Stimulated activated CD4-positive, alpha-beta T cell treated with anti-CD3 and anti-CD28 coated beads, Interleukin-15, amount 100 ng/mL, for 1 hour (primary cell): ENCODE measurements around the gene RNGTT.

Experiments used
- DNase-seq, 2 donors: peaks; one replicate each; pipeline ENCODE4 v3.0.0-alpha.2; 2020; ENCODE audit warnings: low read depth in 1 of 2, low spot score in 1 of 2

The RNGTT gene

DNA sequence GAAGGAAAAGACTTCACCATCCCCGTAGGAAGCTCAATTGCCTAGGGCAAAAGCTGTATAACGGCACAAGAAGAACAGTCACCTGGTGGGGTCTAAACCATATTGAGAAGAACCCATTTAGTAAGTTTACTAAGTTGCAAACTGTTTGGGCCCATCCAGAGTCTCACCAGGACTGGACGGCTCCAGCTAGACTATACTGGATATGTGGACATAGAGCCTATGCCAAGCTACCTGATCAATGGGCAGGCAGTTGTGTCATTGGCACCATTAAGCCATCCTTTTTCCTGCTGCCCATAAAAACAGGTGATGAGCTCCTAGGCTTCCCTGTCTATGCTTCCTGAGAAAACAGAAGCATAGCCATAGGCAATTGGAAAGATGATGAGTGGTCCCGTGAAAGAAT lies 293.9 kb downstream of the RNGTT start:
- DNase-seq: no peak

DNA sequence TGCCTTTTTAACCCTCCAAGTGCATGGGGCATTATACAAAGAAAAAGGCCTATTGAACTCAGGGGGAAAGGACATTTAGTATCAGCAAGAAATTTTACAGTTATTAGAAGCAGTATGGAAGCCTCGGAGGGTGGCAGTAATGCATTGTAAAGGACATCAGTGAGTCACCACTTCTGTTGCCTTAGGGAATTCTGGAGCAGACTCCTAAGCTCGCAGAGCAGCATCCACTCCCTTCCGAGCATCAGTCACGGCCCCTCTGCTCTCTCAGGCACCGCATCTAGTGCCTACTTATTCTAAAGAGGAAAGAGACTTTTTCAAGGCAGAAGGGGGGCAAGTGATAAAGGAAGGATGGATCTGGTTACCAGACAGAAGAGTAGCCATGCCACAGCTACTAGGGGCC lies 296.5 kb downstream of the RNGTT start:
- DNase-seq: no peak

DNA sequence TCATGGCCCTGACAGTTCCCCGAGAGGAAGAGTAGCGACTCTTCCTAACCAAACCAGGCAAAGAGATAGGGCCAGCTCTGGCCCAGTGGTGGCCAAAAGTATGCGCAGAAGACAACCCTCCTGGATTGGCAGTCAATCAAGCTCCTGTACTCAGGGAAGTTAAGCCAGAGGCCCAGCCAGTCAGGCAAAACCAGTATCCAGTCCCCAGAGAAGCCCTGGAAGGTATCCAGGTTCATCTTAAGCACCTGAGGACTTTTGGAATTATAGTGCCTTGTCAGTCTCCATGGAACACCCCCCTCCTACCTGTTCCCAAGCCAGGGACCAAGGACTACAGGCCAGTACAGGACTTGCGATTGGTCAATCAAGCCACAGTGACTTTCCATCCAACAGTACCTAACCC lies 298.3 kb downstream of the RNGTT start:
- no peak for DNase-seq

DNA sequence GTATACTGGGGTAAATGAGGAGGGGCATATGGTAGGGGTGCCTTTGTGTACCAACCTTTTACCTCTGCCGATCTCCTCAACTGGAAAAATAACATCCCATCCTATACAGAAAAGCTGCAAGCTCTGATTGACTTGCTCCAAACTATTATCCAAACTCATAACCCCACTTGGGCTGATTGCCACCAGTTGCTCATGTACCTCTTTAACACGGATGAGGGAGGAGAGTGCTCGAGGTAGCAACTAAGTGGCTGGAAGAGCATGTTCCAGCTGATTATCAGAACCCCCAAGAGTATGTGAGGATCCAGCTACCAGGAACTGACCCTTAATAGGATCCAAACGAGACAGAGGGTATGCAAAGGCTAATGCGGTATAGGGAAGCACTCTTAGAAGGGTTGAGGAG lies 299.6 kb downstream of the RNGTT start:
- DNase-seq: no peak

DNA sequence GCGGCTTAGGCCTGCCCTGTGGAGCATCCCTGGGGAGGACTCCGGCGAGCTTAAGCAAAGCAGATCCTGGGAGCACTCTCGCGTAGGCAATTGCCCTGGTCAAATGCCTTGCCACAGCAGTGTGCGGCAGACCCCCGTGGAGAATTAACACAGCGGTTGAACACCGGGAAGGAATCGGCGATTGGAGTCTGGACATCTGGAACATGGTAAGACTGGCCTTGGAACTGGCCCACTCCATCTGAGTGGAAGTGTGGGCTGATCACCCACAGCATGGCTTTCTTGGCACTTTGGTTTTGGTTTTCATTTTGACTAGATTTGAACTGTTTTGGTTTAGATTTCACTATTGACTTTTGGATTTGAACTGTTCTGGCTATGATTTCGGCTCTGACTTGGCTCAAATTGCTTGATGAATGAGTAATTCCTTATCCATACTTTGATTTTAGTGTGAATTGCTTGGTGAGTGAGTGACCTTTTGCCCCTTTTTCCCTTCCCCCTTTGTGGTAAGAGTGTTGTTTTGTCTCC lies 300.7 kb downstream of the RNGTT start:
- DNase-seq: no peak

DNA sequence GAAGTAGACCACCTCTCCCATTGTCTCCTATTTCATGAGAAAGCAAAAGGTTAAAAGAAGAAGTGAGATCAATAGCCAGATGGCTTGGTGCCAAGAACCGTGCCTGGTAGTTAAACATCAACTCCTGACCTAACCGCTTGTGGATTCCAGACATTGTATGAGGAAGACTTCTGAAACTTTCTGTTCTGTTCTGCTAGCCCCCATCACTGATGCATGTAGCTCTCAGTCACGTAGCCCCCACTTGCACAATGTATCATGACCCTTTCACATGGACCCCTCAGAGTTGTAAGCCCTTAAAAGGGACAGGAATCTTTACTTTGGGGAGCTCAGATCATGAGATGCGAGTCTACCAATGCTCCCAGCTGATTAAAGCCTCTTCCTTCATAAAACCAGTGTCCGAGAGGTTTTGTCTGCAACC lies 301.2 kb downstream of the RNGTT start:
- DNase-seq: no peak

DNA sequence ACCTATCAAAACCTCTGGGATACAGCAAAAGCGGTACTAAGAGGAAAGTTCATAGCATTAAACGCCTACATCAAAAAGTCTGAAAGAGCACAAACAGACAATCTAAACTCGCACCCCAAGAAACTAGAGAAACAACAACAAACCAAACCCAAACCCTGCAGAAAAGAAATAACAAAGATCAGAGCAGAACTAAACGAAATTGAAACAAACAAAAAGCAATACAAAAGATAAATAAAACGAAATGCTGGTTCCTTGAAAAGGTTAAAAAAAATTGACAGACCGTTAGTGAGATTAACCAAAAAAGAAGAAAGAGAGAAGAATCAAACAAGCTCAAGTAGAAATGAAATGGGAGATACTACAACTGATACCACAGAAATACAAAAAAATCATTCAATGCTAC lies 302.3 kb downstream of the RNGTT start:
- DNase-seq: no peak

DNA sequence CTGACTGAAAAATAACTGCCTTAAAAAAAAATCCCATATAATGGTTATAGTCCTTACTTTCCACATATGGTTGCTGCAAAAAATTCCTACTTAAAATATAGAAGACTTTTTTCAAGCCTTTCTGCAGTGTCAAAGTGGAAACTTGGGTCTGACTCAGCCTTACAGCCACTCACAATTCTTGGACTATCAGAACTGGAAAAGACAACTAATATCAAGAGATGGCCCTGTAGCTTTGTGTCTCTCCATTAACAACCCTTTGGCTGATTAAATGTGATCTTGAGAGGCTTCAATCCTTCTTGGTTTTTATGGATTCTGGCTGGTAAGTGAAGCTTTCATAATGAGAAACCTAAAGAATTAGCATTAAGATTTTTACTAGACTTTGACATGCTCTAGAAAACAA lies 307.8 kb downstream of the RNGTT start:
- no peak for DNase-seq

DNA sequence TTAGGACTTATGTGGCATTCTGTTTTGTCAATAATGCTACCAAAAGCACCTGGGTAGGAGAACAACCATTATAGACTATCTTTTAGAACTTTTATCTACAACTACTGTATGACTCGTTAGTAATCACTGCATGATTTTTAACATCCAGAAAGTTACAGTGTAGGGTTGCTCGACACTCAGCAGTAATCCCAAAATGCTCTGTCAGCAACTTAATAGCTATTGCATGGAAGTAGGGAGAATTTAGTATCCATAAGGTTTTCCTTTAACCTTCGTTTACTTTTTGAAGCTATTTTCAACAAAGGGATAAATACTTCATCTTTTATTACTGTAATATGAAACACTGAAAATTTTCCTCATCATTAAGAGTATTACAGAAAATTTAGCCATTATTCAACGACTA lies 309.5 kb downstream of the RNGTT start:
- DNase-seq: no peak

DNA sequence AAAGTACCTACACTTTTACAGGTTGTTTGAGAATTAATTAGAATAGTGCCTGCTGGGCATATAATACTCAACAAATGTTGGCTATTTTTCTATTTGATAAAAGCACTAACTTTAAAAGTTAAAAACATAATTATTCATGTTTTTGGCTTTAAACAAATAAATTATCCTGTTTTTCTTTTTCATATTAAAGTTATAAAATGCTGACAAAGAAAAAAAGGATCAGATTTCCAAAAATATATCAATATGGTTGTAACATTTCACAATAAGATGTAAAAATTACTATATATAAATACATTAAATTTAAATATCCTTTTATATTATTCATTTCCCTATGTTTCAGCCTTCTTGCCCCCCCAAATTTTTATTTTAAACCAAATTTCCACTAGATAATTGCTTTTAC lies 312.0 kb downstream of the RNGTT start:
- no peak for DNase-seq

DNA sequence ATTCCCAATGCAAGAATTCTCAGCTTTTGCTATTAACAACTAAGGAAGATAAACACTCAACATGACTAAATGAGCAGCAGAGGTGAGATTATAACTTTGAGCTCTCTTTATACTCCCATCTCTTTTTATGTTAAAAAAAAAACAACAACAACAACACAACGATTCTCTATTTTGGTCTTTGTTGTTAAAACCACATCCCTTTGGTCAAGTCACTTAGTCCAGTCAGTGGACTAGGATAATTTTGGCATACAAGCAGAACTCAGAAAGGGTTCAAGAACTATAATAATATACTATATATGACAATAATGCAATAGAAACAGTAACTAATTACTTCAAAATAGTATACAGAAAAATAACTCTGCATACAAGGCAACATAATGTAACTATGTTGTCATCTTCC lies 312.4 kb downstream of the RNGTT start:
- no peak for DNase-seq

DNA sequence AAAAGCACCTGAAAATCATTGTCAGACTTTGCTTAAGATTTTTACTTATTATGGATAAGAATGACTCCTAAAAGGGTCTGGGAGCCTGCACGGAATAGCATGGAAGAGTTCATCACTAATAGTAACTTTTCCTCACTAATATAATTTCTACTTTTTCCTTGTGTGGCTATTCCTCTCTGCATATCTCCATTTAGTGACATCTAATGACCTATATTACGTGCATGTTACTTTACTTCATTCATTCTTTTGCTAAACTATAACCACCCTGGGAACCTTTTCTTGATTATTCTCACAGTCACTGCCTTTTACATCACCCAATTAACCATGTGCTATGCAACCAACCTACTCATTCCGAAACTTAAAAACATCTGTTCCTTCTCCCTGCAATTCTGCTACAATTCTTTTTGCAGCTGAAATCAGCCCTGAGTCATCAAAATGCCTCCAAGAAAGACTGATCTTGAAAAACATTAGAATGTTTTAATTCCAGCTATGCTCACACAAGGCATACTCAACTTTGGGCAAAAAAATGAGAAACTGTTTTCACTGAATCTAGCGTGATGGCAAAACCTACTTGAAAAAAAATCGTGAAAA lies 313.3 kb downstream of the RNGTT start:
- DNase-seq: no peak

DNA sequence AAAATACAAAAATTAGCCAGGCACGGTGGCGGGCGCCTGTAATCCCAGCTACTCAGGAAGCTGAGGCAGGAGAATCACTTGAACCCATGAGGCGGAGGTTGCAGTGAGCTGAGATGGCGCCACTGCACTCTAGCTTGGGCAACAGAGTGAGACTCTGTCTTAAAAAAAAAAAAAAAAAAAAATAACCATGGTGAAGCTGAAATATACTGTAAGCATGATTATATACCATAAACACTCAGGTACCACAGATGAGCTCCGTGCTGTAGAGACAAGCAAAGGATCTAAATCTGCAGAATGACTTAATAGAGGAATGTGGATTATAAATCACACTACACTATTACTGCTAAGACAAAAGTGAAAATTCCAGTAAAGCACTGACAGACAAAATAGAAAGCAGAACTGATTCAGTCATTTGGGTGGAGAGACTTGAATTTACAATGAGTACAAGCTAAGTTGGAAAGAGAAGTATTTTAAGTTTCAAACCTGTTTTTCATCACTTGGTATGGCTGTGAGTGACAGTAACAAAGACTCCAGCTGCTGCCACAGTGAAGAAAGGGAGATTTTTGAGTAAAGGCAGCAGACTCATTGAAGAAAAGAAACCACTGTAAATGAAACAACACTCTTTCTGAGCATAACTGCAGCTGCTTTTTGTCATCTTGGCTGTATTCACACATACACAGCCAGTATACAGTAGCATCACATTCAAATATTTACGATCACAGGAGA lies 322.1 kb downstream of the RNGTT start:
- no peak for DNase-seq

DNA sequence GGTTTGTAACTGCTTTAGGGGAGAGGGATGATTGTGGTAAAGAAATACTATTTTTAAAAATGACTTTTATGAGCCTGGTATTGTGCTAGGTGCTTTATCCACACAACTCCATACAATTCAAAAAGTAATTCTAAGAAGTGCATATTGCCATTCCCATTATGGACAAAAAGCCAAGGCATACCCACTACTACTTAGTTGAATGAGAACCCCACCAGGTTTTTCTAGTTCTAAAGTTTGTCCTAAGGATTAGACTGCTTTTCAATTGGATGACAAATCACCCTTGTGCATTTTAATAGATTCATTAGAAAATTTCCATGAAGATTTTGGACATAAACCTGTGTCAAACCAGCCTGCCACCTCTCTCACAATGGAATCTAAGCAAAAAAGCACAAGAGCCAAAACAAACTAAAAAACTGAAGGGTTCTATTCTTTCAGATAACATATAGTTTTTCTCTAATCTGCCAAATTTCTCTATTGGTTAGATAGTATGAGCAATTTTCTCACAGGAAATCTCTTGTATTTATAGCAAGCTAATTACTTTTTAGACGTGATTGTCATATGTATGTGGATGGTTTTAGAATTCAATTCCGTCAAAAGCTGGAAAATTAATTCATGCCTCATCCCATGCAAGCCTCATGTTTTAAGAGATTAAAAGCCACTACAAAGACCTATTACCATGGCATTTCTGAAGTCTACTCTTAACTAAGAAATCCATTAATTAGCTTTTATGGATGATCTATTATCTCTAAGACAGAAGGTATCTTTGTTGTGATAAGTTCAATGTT lies 325.5 kb downstream of the RNGTT start:
- DNase-seq: no peak

DNA sequence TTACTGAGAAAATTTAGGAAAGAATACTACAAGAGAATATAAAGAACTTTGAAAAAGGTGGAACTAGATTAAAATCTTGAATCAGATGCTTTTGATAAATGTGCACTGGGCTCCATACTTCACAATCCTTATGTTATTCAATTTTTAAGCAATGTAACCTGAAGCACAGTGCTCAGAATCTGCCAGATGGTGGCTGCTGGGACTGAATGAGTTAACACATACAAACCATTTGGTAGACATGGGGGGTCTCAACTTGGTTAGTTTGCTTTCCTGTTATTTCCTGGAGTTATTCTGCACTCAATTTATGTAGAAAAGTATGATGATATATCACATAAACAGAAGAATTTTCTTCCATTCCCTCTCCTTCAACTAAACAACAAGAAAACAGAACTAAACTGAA lies 326.5 kb downstream of the RNGTT start:
- DNase-seq: no peak

DNA sequence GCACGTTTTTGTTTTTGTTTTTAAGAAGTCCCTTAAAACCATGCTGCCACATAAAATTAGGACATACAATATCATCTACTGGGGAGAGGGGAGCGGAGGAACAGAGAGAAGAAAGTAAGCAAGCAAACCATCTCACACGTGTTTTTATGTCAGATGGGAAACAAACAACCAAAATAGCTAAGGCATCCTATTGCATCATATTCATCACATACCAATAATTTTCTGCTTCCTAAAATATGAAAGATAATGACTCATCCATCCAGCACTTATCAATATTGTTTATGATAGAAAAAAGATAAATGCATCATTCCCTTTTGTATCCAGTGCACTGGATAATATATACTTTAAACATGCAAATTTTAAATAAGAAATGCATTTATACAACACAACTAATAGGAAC lies 329.6 kb downstream of the RNGTT start:
- no peak for DNase-seq

DNA sequence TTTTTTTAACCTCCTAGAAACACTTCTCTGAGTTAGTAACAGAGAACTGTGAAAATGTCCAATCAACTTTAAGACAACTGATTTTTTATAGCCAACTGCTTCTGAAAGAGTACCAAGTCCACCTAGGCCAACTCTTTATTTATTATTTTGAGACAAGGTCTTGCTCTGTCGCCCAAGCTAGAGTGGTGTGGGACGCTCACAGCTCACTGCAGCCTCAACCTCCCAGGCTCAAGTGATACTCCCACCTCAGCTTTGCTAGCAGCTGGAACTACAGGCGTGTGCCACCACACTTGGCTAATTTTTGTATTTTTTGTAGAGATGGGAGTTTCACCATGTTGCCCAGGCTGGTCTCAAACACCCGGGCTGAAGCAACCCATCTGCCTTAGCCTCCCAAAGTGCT lies 331.6 kb downstream of the RNGTT start:
- DNase-seq: no peak

DNA sequence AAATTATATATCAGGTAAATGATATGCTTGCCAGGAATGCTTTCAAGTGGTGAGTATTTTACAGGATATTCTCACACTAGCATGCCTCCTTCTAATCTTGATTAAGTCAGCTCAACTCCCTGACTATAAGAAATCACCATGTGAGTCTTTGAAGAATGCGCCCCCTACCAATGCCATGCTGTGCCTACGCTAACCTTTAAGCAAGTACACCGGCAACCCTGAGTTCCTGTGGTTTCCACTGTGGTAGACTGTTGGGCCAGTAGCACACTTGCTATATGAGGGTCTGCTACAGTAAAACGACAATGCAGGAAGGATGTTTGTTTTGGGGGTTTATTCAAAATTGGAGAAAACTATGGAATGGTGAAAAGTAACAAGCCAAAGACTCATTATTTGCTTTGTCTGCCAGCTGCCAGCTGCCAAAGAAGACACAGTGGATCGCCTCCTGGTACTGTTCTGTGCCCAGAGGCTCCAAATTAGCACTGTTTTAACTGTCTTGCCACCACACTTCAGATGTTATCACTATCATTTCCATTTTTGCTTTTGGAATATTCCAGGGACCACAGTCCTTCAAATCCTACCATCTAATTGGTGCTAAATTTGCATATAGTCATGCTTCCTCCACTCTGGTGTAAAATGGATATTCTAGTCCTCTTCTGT lies 333.5 kb downstream of the RNGTT start:
- DNase-seq: no peak

DNA sequence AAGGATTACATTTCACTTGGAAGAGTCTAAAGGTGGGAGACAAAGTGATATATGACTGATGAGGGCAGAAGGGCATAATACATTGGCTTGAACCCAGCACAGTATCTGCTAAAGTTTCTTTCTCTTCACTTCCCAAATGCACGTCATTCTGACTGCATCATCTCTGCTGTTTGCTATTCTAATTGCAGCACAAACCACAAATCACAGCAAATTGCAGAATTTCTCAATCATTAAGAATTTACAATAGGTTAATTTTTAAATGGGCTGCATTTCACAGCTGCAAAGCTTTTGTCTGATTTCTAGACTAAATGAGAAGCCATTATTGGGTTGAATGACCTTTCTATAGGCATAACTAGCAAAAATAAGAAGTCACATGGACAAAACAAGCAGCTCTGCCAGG lies 337.0 kb downstream of the RNGTT start:
- DNase-seq: no peak

DNA sequence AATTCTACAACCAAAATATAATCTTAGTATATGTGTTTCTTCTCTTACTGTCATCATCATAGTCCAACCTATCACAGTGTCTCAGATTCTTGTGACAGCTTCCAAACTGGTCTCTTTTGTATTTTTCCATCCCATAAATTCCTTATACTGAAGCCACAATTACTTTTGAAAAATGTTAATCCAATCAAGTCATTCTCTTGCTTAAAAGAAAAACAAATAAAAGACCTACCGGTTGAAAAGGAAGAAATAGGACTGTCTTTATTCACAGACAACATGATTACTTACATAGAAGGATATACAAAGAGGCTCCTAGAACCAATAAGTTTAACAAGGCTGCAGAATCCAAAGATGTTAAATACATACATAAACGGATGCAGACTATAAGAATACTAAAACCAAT lies 339.9 kb downstream of the RNGTT start:
- no peak for DNase-seq

DNA sequence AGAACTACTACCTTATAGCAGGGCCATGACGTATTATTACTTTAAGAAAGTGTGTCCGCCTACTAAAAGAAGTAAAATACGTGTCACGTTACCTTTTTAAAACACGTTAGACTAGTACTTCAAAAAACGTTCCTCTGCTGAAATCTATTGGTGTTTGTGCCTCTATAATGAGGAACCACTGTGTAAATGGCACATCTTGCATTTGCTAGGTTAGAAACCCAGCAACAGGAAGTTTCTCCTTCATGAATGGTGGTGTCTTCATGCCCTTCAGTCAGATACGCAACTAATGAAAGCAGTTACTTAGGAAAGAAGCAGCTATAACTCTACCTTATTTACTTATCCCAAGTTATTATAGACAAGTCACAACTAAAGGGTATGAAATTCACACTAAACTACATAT lies 343.5 kb downstream of the RNGTT start:
- no peak for DNase-seq

DNA sequence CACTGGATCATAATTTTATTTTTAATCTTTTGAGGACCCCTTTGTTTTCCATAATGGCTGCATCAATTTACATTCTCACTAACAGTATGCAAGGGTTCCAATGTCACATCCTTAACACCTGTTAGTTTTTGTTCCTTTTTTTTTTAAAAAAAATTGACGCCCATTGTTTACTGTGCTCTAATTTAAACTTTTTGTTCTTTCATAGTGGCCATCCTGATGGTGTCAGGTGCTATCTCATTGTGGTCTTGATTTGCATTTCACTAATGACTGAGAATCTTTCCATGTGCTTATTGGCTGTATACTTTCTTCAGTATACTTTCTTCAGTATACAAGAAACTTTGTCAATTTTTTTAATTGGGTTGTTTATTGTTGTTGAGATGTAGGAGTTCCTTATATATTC lies 347.0 kb downstream of the RNGTT start:
- no peak for DNase-seq
